Cardiac fibroblast (primary cell): Measurements from ENCODE around the gene NGF.
"Not testable (repeated sequence)": the region's sequence is repeated elsewhere in the genome, so short reads cannot be mapped to it uniquely, and the experiment has no call there.

ENCODE experiments used
- DNase-seq, 2 donors: peaks; one replicate each; pipeline versions ENCODE4 v3.0.0 to v3.0.0-alpha.2; 2010; ENCODE audit warnings: low read depth in 2 of 2
- H3K4me3 ChIP-seq, 2 donors: replicated peaks in 1 of 2; 1 replicate in 1 of 2; 2 replicates in 1 of 2; pipeline ENCODE4 v1.5.1; 2011; ENCODE audit warnings: low read depth in 2 of 2, low read length in 2 of 2, mild to moderate bottlenecking in 2 of 2, moderate library complexity in 1 of 2
- TF ChIP-seq, protein P1 (sequence below): IDR thresholded peaks from one replicate; pipeline ENCODE4 v1.5.1; 2011; ENCODE audit warnings: low read depth, mild to moderate bottlenecking, low read length, inconsistent platforms

The NGF gene

DNA sequence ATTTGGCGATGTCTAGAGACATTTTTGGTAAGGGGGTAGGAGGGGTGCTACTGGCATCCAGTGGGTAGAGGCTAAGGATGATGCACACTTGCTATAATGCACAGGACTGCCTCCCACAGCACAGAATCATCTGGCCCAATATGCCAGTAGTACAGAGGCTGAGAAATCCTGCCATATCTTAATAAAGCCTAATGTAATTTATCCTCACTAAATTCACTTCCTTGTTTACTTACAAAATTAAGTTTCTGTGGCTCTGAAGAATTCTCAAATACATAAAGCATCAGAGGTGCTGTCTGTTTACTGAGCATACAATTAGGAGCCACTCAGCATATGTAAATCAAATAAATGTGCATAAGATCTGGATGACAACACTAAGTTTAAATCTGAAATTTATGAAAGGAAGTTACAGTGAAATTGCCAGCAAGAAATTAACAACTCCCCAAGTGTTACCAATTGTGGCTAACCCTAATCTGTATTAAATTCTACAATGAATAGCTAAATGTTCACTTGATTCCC lies 26.5 kb downstream of the NGF start:
- no peak for DNase-seq
- no peak overlapping the region for H3K4me3 ChIP-seq
- TF ChIP-seq, protein P1, sequence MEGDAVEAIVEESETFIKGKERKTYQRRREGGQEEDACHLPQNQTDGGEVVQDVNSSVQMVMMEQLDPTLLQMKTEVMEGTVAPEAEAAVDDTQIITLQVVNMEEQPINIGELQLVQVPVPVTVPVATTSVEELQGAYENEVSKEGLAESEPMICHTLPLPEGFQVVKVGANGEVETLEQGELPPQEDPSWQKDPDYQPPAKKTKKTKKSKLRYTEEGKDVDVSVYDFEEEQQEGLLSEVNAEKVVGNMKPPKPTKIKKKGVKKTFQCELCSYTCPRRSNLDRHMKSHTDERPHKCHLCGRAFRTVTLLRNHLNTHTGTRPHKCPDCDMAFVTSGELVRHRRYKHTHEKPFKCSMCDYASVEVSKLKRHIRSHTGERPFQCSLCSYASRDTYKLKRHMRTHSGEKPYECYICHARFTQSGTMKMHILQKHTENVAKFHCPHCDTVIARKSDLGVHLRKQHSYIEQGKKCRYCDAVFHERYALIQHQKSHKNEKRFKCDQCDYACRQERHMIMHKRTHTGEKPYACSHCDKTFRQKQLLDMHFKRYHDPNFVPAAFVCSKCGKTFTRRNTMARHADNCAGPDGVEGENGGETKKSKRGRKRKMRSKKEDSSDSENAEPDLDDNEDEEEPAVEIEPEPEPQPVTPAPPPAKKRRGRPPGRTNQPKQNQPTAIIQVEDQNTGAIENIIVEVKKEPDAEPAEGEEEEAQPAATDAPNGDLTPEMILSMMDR = no peak

DNA sequence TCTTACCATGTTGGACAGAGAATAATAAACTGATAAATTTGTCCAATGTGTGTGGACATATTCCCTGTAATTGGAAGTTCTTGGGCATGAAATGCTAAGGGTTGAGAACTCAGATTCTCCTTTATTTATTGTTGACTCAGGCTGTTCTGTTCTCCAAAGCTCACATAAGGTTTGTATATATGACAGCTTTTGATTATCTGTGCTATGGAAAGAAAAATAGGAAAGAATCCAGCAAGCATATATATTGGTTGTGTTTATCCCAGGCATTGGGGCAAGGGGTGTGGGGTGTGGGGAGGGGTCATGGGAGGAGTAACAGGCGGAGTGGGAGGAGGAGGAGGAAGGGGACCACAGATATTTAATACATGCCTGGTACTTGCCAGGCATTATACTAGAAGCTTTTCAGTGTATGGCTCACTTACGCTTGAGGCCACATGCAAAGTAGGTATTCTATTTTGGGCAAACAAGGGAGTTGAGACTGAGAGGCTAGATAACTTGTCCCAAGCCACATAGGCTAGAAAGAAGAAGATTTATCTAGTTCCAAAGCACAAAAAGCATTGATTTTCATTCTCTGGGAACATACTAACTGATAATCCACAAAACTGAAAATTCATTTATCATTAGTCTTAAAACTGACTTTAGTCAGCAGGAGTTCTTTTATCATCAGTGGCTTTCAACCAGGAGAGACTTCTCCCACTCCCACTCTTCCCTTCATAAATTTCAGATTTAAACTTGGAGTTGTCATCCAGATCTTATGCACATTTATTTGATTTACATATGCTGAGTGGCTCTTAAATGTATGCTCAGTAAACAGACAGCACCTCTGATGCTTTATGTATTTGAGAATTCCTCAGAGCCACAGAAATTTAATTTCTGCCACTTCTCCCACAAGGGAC lies 27.2 kb downstream of the NGF start:
- TF ChIP-seq, protein P1 = no peak
- no peak overlapping the region for H3K4me3 ChIP-seq
- DNase-seq = no peak

GRCh38 chr1:115309504-115309903 lies 28.5 kb downstream of the NGF start:
- H3K4me3 ChIP-seq, DNase-seq: not testable (repeated sequence)

GRCh38 chr1:115308969-115309368 lies 29.1 kb downstream of the NGF start:
- TF ChIP-seq, protein P1 = no peak
- no peak for DNase-seq
- no peak overlapping the region for H3K4me3 ChIP-seq

GRCh38 chr1:115307661-115308060 lies 30.4 kb downstream of the NGF start:
- DNase-seq = no peak
- TF ChIP-seq, protein P1 = no peak
- no peak overlapping the region for H3K4me3 ChIP-seq

DNA sequence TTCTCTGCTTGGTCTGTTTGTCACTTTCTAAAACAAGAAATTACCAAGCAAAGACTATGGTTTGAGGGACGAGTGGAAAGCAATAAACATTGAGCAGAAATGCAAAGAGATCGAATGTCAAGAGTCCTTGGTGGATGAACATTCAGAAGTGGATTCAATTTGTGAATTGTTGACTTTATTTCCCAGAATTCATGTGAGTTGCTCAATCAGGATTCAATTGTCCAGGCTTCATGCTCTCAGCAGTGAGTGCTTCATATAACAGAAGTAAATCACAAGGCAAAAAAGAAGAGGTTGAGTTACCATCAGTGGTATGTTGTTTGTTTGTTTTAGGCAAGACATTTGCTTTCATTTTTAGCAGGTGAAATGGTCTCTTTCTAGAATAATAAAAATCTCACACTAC lies 31.9 kb downstream of the NGF start:
- no peak for DNase-seq
- TF ChIP-seq, protein P1 = no peak
- H3K4me3 ChIP-seq = no peak overlapping the region

DNA sequence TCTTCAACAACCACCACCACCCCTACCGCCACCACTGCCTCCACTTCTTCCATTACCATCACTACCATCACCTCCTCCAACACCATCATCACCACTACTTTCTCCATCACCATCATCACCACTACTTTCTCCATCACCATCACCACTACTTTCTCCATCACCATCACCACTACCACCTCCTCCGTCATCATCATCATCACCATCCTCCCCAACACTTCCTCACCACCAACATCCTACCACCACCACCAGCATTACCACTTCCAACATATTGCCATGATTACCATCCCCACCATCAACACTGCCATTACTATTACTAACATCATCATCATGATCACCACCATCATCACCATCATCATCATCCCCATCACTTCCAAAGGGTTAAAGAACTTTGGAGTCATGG lies 34.7 kb downstream of the NGF start:
- TF ChIP-seq, protein P1 = no peak
- DNase-seq = no peak
- no peak overlapping the region for H3K4me3 ChIP-seq
